GM12864 (cell line): ENCODE measurements around the gene ZNF605.
"Not testable (repeated sequence)": the region's sequence is repeated elsewhere in the genome, so short reads cannot be mapped to it uniquely, and the experiment has no call there.

Experiments
- DNase-seq: peaks from one replicate; pipeline ENCODE4 v3.0.0-alpha.2; 2011; ENCODE audit warnings: low read depth
- H3K4me3 ChIP-seq: 2 replicates; pipeline ENCODE4 v1.5.1; 2011; ENCODE audit warnings: mild to moderate bottlenecking, low read depth, low read length, control low read depth
- TF ChIP-seq, protein P1 (sequence below): IDR thresholded peaks from 2 replicates; pipeline ENCODE4 v1.5.1; 2011; ENCODE audit warnings: low read depth, mild to moderate bottlenecking, moderate library complexity, low read length, control low read depth, inconsistent platforms; ENCODE audit errors: missing control alignments

Gene ZNF605

DNA sequence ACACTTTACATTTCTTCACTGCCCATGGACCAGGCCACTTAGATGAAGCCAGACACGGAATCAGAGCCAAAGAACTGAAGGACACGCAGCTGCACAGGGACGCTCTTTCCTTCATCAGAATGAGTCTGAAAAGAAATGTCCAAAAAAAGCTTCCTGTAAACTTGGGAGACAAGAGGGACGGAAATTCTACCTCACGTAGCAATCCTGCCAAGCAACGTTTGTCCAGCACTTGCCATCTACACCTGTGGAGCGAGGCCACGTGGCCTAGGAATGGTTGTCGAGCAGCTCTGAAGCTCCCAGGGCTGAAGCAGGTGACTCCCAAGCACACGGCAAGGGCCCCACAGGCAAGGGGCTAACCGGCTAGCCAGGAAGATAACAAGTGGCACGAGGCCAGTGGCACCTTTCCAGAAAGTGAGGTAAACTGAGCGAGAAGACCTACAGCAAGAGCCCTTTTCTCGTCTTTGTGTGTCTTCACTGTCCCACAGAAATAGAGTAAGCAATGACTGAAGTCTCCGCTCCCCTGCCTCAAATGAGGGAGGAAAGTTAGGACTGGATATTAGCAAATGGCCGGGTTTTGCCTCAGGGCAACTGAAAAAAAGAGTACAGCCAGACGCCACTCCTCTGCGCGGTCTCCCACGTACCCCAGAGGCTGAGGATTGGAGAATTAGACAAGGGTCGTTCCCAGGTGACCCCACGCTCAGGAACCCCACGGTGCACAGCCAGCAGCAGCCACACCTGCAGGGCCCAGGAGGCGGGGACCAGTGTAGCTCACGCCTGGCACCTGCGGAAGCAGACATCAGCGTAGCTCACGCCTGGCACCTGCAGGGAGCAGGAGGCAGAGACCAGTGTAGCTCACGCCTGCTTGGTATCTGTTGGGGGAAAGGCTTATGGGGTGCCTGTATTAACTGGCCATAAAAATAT lies 7.7 kb downstream of the ZNF605 start:
- H3K4me3 ChIP-seq, result no peak overlapping the region
- no peak for DNase-seq
- TF ChIP-seq, protein P1, sequence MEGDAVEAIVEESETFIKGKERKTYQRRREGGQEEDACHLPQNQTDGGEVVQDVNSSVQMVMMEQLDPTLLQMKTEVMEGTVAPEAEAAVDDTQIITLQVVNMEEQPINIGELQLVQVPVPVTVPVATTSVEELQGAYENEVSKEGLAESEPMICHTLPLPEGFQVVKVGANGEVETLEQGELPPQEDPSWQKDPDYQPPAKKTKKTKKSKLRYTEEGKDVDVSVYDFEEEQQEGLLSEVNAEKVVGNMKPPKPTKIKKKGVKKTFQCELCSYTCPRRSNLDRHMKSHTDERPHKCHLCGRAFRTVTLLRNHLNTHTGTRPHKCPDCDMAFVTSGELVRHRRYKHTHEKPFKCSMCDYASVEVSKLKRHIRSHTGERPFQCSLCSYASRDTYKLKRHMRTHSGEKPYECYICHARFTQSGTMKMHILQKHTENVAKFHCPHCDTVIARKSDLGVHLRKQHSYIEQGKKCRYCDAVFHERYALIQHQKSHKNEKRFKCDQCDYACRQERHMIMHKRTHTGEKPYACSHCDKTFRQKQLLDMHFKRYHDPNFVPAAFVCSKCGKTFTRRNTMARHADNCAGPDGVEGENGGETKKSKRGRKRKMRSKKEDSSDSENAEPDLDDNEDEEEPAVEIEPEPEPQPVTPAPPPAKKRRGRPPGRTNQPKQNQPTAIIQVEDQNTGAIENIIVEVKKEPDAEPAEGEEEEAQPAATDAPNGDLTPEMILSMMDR, result no peak

DNA sequence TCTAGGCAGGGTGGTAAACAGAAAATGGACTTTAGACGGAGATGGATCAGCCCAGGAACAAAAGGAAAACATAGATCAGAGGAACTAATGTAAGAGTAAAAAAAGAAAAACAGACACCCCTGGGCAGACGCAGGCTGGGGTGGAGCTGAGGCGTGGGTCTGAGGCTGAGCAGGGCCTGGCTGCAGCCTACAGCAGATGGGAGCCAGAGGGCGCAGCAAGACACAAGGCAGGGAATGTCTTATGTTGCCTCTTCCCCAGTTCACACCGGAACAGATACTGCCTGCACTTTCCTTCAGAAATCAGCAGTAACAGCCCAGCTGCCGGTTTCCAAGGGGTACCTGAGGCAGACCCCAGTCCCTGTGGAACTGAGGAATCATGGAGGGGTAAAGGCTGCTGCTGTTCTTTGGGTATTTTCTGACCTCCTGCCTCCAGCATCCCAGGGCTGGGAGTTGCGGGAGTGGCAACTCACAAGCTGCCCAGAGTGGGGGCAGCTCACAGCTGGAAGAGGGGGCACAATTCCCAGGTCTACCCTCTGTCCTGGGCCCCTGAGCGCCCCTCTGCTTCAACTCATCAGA lies 9.8 kb downstream of the ZNF605 start:
- no peak for DNase-seq
- TF ChIP-seq, protein P1, result no peak
- H3K4me3 ChIP-seq, result no peak overlapping the region

DNA sequence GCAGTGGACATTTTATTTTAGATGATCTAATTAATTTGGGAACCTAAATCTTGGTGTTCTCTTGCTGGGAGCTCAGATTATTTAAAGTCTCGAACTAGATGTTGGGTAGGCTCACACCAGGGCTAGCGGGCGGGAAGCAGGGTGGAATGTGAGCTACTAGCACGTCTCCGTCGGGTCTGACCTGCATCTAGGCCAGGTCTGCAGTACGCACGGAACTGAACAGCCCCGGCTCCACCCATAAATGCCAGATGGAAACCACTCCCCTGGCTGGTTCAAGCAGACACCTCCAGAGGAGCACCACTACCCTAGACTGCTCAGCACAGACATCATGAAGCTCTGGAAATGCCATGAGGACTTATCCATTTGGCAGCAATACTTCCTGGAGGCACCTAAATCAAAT lies 10.3 kb downstream of the ZNF605 start:
- TF ChIP-seq, protein P1, result no peak
- DNase-seq, result no peak
- no peak overlapping the region for H3K4me3 ChIP-seq

DNA sequence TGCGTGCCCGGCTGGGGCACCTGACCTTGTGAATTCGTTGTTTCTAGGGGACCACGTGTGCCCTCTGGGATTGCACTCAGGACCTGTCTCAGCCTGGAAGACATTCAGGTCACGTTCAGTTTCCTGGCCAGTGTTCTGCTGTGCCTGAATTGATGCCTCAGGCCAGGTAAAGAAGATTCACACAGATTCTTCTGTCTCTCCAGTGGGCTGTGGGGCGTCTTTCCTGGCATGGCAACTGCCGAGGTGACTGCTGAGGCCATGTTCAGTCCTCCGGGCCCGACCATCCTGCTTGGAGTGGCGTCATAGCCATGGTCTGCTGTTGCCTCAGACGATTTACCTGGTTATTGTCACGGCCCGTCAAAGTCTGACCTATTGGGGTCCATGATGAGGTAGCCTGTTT lies 13.5 kb downstream of the ZNF605 start:
- no peak for DNase-seq
- H3K4me3 ChIP-seq, result no peak overlapping the region
- TF ChIP-seq, protein P1, result no peak

DNA sequence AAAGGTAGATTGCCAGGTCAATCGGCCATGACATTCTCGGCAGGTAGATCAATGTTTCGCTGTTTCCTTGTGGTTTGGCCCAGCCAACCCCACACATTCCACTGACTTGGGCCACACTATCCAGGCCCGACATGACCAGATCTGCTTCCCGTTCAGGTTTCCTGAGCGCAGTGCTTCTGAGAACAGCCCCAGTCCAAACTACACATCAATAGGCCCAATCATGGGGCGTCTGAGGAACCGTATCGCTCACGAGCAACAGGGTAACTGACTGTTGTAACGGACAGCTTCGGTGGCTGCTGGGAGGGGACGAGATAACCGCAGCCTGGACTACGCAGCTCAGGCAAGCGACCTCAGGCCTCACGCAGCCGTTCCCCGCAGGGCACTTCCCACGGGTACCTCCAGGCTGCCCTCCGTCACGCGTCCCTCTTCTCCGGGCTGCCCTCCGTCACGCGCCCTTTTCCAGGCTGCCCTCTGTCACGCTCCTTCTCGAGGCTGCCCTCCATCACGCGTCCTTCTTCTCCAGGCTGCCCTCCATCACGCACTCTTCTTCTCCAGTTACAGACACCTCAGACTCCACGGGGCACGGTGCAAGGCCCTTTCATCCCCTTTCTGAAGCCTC lies 14.7 kb downstream of the ZNF605 start:
- DNase-seq, result no peak
- TF ChIP-seq, protein P1, result no peak
- H3K4me3 ChIP-seq, result no peak overlapping the region

DNA sequence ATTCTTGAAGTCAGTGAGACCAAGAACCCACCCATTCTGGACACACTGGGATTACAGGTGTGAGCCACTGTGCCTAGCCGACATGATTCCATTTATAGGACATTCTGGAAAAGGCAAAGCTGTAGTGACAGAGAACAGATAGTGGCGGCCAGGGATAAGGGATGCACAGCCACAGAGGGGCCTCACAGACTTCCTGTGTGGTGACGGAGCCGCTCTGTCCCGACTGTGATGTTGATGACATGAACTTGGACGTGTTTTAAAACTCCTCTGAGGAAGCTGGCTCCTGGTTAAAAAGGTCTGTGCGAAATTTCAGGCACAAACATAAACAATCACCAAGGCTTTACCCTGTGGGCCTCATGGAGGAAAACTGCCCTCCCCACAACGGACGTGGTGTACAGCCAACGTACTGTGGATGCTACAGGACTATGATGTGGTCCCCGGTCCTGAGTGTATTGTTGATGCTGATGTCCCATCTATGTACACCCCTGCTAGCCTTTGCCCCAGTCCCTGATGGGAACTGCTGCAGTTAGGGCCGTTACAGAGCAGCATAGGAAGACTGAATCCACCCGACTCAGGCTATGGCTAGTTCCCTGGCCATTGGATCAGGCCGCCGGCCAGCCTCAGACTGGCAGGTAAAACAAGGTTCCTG lies 15.9 kb downstream of the ZNF605 start:
- no peak for DNase-seq
- TF ChIP-seq, protein P1, result no peak
- no peak overlapping the region for H3K4me3 ChIP-seq

DNA sequence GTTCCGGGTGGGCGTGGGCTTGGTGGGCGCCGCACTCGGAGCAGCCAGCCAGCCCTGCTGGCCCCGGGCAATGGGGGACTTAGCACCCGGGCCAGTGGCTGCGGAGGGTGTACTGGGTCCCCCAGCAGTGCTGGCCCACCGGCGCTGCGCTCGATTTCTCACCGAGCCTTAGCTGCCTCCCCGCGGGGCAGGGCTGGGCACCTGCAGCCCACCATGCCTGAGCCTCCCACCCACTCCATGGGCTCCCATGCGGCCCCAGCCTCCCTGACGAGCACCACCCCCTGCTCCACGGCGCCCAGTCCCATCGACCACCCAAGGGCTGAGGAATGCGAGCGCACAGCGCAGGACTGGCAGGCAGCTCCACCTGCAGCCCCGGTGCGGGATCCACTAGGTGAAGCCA lies 17.3 kb downstream of the ZNF605 start:
- not testable (repeated sequence) for H3K4me3 ChIP-seq, DNase-seq
